H1 (cell line): ENCODE measurements around the gene ELOF1. TPM values are rescaled to one million over a fixed set of nuclear protein-coding genes. Genes with fewer than 3 reads are reported as not detected.

Experiments used
- CTCF ChIA-PET: fragments of 300-600 bp; sonication (Branson Sonifier 250); formaldehyde crosslinking; loops from one replicate; lab custom pipeline; 2021; ENCODE audit not compliant: partially characterized antibody; lab: Charles Lee
- POLR2A ChIA-PET: fragments of 300-600 bp; sonication (Branson Sonifier 250); formaldehyde crosslinking; loops from one replicate; lab custom pipeline; 2021; ENCODE audit warnings: inconsistent platforms; ENCODE audit not compliant: partially characterized antibody; lab: Charles Lee
- DNase-seq, 2 experiments: peaks; one replicate each; pipeline versions ENCODE4 v3.0.0 to v3.0.0-alpha.2; 2010 to 2022; ENCODE audit warnings: low spot score in 2 of 2, low read depth in 1 of 2, mixed read lengths in 1 of 2
- FAIRE-seq: peaks from 2 replicates; lab custom pipeline; 2011; peaks lifted over from hg19 to GRCh38; lab: Jason Lieb, UNC
- H2AFZ ChIP-seq: 2 replicates; pipeline ENCODE4 v1.8.1; 2012; ENCODE audit warnings: low read length, inconsistent platforms
- H2AK5ac ChIP-seq: 2 replicates; pipeline ENCODE4 v1.6.1; 2013; ENCODE audit warnings: low read depth, low read length
- H2BK120ac ChIP-seq: replicated peaks from 2 replicates; pipeline ENCODE3; 2013; ENCODE audit warnings: low read depth, low read length, inconsistent platforms
- H2BK12ac ChIP-seq: 2 replicates; pipeline ENCODE4 v1.6.1; 2013; ENCODE audit warnings: low read depth, low read length
- H2BK15ac ChIP-seq: 2 replicates; pipeline ENCODE4 v1.6.1; 2013; ENCODE audit warnings: low read length
- H2BK20ac ChIP-seq: 2 replicates; pipeline ENCODE4 v1.6.1; 2013; ENCODE audit warnings: low read length
- H2BK5ac ChIP-seq: 2 replicates; pipeline ENCODE4 v1.6.1; 2013; ENCODE audit warnings: low read depth, low read length
- H3K14ac ChIP-seq: 2 replicates; pipeline ENCODE4 v1.6.1; 2013; ENCODE audit warnings: inconsistent platforms; ENCODE audit not compliant: insufficient read length
- H3K18ac ChIP-seq: 2 replicates; pipeline ENCODE4 v1.6.1; 2013; ENCODE audit warnings: low read length; ENCODE audit errors: extremely low read depth
- H3K23ac ChIP-seq: 2 replicates; pipeline ENCODE4 v1.6.1; 2013; ENCODE audit warnings: inconsistent platforms; ENCODE audit not compliant: insufficient read length
- H3K23me2 ChIP-seq: 2 replicates; pipeline ENCODE4 v1.6.1; 2013; ENCODE audit warnings: low read depth, low read length
- H3K27ac ChIP-seq: 2 replicates; pipeline ENCODE4 v1.6.1; 2011; ENCODE audit warnings: low read depth, low read length, inconsistent platforms
- H3K27me3 ChIP-seq, 4 experiments: replicated peaks in 1 of 4; 1 replicate in 1 of 4; 2 replicates in 3 of 4; pipeline versions ENCODE4 v1.6.1 to v1.8.1; 2011 to 2013; ENCODE audit warnings: low read length in 3 of 4, mild to moderate bottlenecking in 3 of 4, inconsistent platforms in 2 of 4, mixed read lengths in 2 of 4, moderate library complexity in 1 of 4; ENCODE audit not compliant: control insufficient read depth in 3 of 4, insufficient read depth in 3 of 4; ENCODE audit errors: extremely low read depth in 1 of 4
- H3K36me3 ChIP-seq, 4 experiments: 2 replicates each; pipeline versions ENCODE4 v1.6.1 to v1.8.1; 2011 to 2013; ENCODE audit warnings: mild to moderate bottlenecking in 4 of 4, low read length in 3 of 4, moderate library complexity in 2 of 4, control low read depth in 1 of 4, inconsistent platforms in 1 of 4; ENCODE audit not compliant: insufficient read depth in 4 of 4, control insufficient read depth in 2 of 4
- H3K4ac ChIP-seq: replicated peaks from 2 replicates; pipeline ENCODE3; 2013; ENCODE audit warnings: low read length, low read depth, mixed read lengths, inconsistent platforms; ENCODE audit not compliant: insufficient read length
- H3K4me1 ChIP-seq, 4 experiments: replicated peaks in 1 of 4; 1 replicate in 1 of 4; 2 replicates in 3 of 4; pipeline versions ENCODE4 v1.6.1 to v1.8.1; 2011 to 2013; ENCODE audit warnings: low read length in 3 of 4, inconsistent platforms in 2 of 4, mixed read lengths in 1 of 4; ENCODE audit not compliant: insufficient read depth in 4 of 4, control insufficient read depth in 3 of 4
- H3K4me2 ChIP-seq, 2 experiments: 2 replicates each; pipeline versions ENCODE4 v1.6.1 to v1.8.1; 2011 to 2013; ENCODE audit warnings: low read depth in 2 of 2, low read length in 2 of 2, control low read depth in 1 of 2, inconsistent platforms in 1 of 2, mild to moderate bottlenecking in 1 of 2; ENCODE audit not compliant: insufficient read depth in 1 of 2
- H3K4me3 ChIP-seq, 4 experiments: fragments of 200-600, 300-600 bp in 1 of 4; sonication (generic), shearing (Covaris generic), sonication (Bioruptor Twin) in 1 of 4; 2 replicates each; pipeline versions ENCODE4 v1.5.1 to v1.8.1; 2011 to 2016; ENCODE audit warnings: low read length in 4 of 4, low read depth in 3 of 4, control low read depth in 2 of 4, inconsistent platforms in 2 of 4, mild to moderate bottlenecking in 2 of 4, mixed read lengths in 1 of 4, moderate library complexity in 1 of 4; ENCODE audit not compliant: insufficient read depth in 2 of 4; ENCODE audit errors: extremely low read depth in 1 of 4
- H3K56ac ChIP-seq: replicated peaks from 2 replicates; pipeline ENCODE3; 2013; ENCODE audit warnings: low read depth, mild to moderate bottlenecking, mixed read lengths, low read length, inconsistent platforms; ENCODE audit not compliant: insufficient read length
- H3K79me1 ChIP-seq: 2 replicates; pipeline ENCODE4 v1.6.1; 2013; ENCODE audit warnings: low read depth, low read length, control low read depth
- H3K79me2 ChIP-seq, 2 experiments: 2 replicates each; pipeline versions ENCODE4 v1.6.1 to v1.8.1; 2012 to 2013; ENCODE audit warnings: low read length in 2 of 2, mild to moderate bottlenecking in 2 of 2, inconsistent platforms in 1 of 2; ENCODE audit not compliant: insufficient read depth in 2 of 2, control insufficient read depth in 1 of 2
- H3K9ac ChIP-seq, 4 experiments: replicated peaks in 1 of 4; 1 replicate in 1 of 4; 2 replicates in 3 of 4; pipeline versions ENCODE4 v1.6.1 to v1.8.1; 2011 to 2013; ENCODE audit warnings: low read depth in 3 of 4, low read length in 3 of 4, control low read depth in 2 of 4, mild to moderate bottlenecking in 2 of 4, moderate library complexity in 2 of 4, inconsistent platforms in 1 of 4; ENCODE audit errors: extremely low read depth in 1 of 4
- H3K9me3 ChIP-seq, 2 experiments: 2 replicates each; pipeline versions ENCODE4 v1.6.1 to v1.8.1; 2012 to 2013; ENCODE audit warnings: mild to moderate bottlenecking in 2 of 2, moderate library complexity in 2 of 2, control low read depth in 1 of 2, inconsistent platforms in 1 of 2, low read depth in 1 of 2, low read length in 1 of 2, mixed read lengths in 1 of 2; ENCODE audit not compliant: insufficient read depth in 2 of 2
- H4K20me1 ChIP-seq, 2 experiments: replicated peaks in 1 of 2; 2 replicates each; pipeline versions ENCODE3 to v1.8.1; 2011 to 2013; ENCODE audit warnings: inconsistent platforms in 2 of 2, low read length in 2 of 2, mild to moderate bottlenecking in 1 of 2; ENCODE audit not compliant: insufficient read depth in 2 of 2, control insufficient read depth in 1 of 2
- H4K5ac ChIP-seq: 2 replicates; pipeline ENCODE4 v1.6.1; 2013; ENCODE audit warnings: low read length, low read depth, mixed read lengths, inconsistent platforms; ENCODE audit not compliant: insufficient read length
- H4K8ac ChIP-seq: 2 replicates; pipeline ENCODE4 v1.8.0; 2013; ENCODE audit warnings: mild to moderate bottlenecking, moderate library complexity, low read length, inconsistent platforms; ENCODE audit not compliant: insufficient read depth; ENCODE audit errors: extremely low read depth
- H4K91ac ChIP-seq: replicated peaks from 2 replicates; pipeline ENCODE3; 2013; ENCODE audit warnings: low read length, mixed read lengths, inconsistent platforms; ENCODE audit not compliant: insufficient read length
- CTBP2 ChIP-seq: IDR thresholded peaks from 2 replicates; pipeline ENCODE4 v1.7.0; 2011; ENCODE audit warnings: borderline replicate concordance, mild to moderate bottlenecking, moderate library complexity, mixed read lengths, low read length; ENCODE audit not compliant: insufficient read depth, insufficient read length
- HDAC2 ChIP-seq, 2 experiments: fragments of 300-600 bp in 1 of 2; sonication (generic) in 1 of 2; IDR thresholded peaks; 2 replicates each; pipeline ENCODE4 v1.6.1; 2011 to 2012; ENCODE audit warnings: low read depth in 2 of 2, low read length in 2 of 2, mild to moderate bottlenecking in 2 of 2, moderate library complexity in 2 of 2, borderline replicate concordance in 1 of 2, inconsistent platforms in 1 of 2
- HDAC6 ChIP-seq: IDR thresholded peaks from one replicate; pipeline ENCODE4 v1.7.1; 2012; ENCODE audit warnings: low read depth, mild to moderate bottlenecking, inconsistent platforms, low read length, moderate library complexity
- TAF1 ChIP-seq: IDR thresholded peaks from 2 replicates; pipeline ENCODE4 v1.6.1; 2011; ENCODE audit warnings: mild to moderate bottlenecking, low read depth, low read length
- YY1 ChIP-seq: IDR thresholded peaks from 2 replicates; pipeline ENCODE4 v1.6.1; 2011; ENCODE audit warnings: low read depth, mild to moderate bottlenecking, low read length
- ZNF274 ChIP-seq: IDR thresholded peaks from 2 replicates; pipeline ENCODE4 v1.7.0; 2012; ENCODE audit warnings: low read length, borderline replicate concordance; ENCODE audit errors: extremely low read depth
- WGBS, 2 experiments: shearing (Covaris generic) in 1 of 2; methylation state at CpG; one replicate each; pipeline versions ENCODE4 v1.1.6 to v1.1.7; 2013 to 2015; ENCODE audit warnings: low lambda C conversion rate in 2 of 2, mixed read lengths in 2 of 2, inconsistent platforms in 1 of 2, low coverage in 1 of 2, missing lambda C conversion rate in 1 of 2; ENCODE audit not compliant: insufficient replicate concordance in 2 of 2, insufficient coverage in 1 of 2, insufficient read length in 1 of 2; ENCODE audit errors: extremely low coverage in 1 of 2, missing lambda C conversion rate in 1 of 2; 5-methylcytosine and 5-hydroxymethylcytosine counted together
- long read RNA-seq, 2 experiments: library from RNA in 1 of 2; library from capped mRNA in 1 of 2; stranded (forward); transcript quantifications; one replicate each; pipeline ENCODE4 v2.0.0, GENCODE V29; 2021; ENCODE audit warnings: inconsistent platforms in 1 of 2
- polyA minus RNA-seq, 3 experiments: library from RNA; depleted of rRNA, polyadenylated mRNA; stranded (reverse); fragments of >200 nt; gene quantifications; 1 replicate in 2 of 3; 2 replicates in 1 of 3; pipeline ENCODE4 v1.2.3, GENCODE V29; 2011
- polyA plus RNA-seq, 7 experiments: library from polyadenylated mRNA; depleted of rRNA in 3 of 7; stranded (reverse) in 5 of 7; unstranded in 2 of 7; fragments of >200 nt in 5 of 7; fragments of 200-250 nt in 2 of 7; gene quantifications; 1 replicate in 5 of 7; 2 replicates in 1 of 7; 4 replicates in 1 of 7; pipeline versions ENCODE4 v1.2.1 to v1.2.3, GENCODE V29; 2011 to 2013; ENCODE audit warnings: missing spikeins in 2 of 7, mixed read lengths in 2 of 7
- total RNA-seq: library from RNA; stranded (reverse); fragmentation: NEBNext Ultra II Directional; extraction: Animal tissue kit (Norgen Biotek cat#: 25700); gene quantifications from 2 replicates; pipeline ENCODE4 v1.2.1, GENCODE V29; 2021

ELOF1 gene
- 84.2 and 88.4 TPM in 2 replicates for total RNA-seq
- polyA plus RNA-seq (2011; rRNA removed): 101 and 160 TPM in 2 replicates
- 144 TPM for polyA plus RNA-seq (2011; cell fraction: cytosol; rRNA removed)
- polyA plus RNA-seq (2011; cell fraction: nucleus; rRNA removed): 65.0 TPM
- 86.7 to 104 TPM (median 91.1 TPM) in 4 replicates for polyA plus RNA-seq (2012, experiment 1 of 2)
- 112 TPM for polyA plus RNA-seq (2012, experiment 2 of 2)
- polyA plus RNA-seq (2013, experiment 1 of 2): 63.3 TPM
- 63.8 TPM for polyA plus RNA-seq (2013, experiment 2 of 2)
- polyA minus RNA-seq (2011; rRNA and poly(A)+ RNA removed): 30.2 and 38.3 TPM in 2 replicates
- 31.8 TPM for polyA minus RNA-seq (2011; cell fraction: cytosol; rRNA and poly(A)+ RNA removed)
- polyA minus RNA-seq (2011; cell fraction: nucleus; rRNA and poly(A)+ RNA removed): 35.5 TPM
- long read RNA-seq, experiment 1, transcript ELOF1-201 (4 exons, 1,019 nt): major isoform, 9 of 83 reads
- long read RNA-seq, experiment 1, partial matches to known transcripts: 72 of 83 reads
- long read RNA-seq, experiment 1, other reads (novel, unspliced or antisense): 2 of 83 reads
- long read RNA-seq, experiment 2, transcript ELOF1-201 (4 exons, 1,019 nt): major isoform, 212 of 250 reads
- long read RNA-seq, experiment 2, partial matches to known transcripts: 11 of 250 reads
- long read RNA-seq, experiment 2, other reads (novel, unspliced or antisense): 24 of 250 reads

GRCh38 chr19:11558881-11559828, at the start of gene ELOF1:
Gene ELOF1 (minus strand): TSS chr19:11559230. CDS start chr19:11554347, 4,883 bp downstream.
- Histone ChIP-seq H3K23me2 (peaks cover 7% of the 10 kb centered on the region; the same call in 1 of the 2 replicates), H4K91ac (peak within 1 kb of the TSS; percentile 2), H3K9ac (peak within 1 kb of the TSS; percentile 51 to 86 (median 62)), H2BK12ac (no peak within 1 kb of the TSS), H3K79me2 (peaks cover 4 to 33% of the 10 kb centered on the region in 2 experiments; a peak in 3 of 4 replicates), H3K18ac (no peak within 1 kb of the TSS; the same call in 1 of the 2 replicates), H4K5ac (peak within 1 kb of the TSS; percentile 99), H3K9me3 (no peaks in the 10 kb centered on the region), H3K14ac (no peak within 1 kb of the TSS), H2BK120ac (peak within 1 kb of the TSS; percentile 5), H3K56ac (peak within 1 kb of the TSS; percentile 69), H2BK5ac (peak within 1 kb of the TSS; percentile 53; the same call in 1 of the 2 replicates), H3K27ac (peak within 1 kb of the TSS; percentile 1; the same call in 1 of the 2 replicates), H2AFZ (peak within 1 kb of the TSS; percentile 99), H3K4ac (peak within 1 kb of the TSS; percentile 94), H3K36me3 (peaks cover 0 to 4% (median 3%) of the 10 kb centered on the region in 4 experiments; a peak in 4 of 8 replicates), H4K20me1 (peaks cover 0 to 13% of the 10 kb centered on the region in 2 experiments), H2BK15ac (no peak within 1 kb of the TSS), H3K4me1 (peaks cover 0 to 3% (median 0%) of the 10 kb centered on the region in 4 experiments; a peak in 4 of 7 replicates), H2AK5ac (no peak within 1 kb of the TSS), H3K4me3 (peak within 1 kb of the TSS; percentile 82 to 95 (median 90)), H3K27me3 (no peaks in the 10 kb centered on the region), H2BK20ac (no peak within 1 kb of the TSS), H3K23ac (no peak within 1 kb of the TSS), H3K79me1 (peaks cover 14% of the 10 kb centered on the region), H4K8ac (peak within 1 kb of the TSS; percentile 86), H3K4me2 (peak within 1 kb of the TSS; percentile 87 to 93)
- WGBS, 2 experiments: 9% methylated on average over 54 of the region's 57 CpGs; no CpG with 5 or more reads in 1 of the 2 experiments
- no peak for FAIRE-seq
- CTCF ChIA-PET: interaction anchor here (0.8 to 3.2 kb wide), 16 partner anchors 8 to 426 kb away, joined by 3 to 24 read pairs (median 5); partner anchors contain the start of gene ZNF653
- POLR2A ChIA-PET: interaction anchor here (0.8 to 2.5 kb wide), 21 partner anchors 9 to 1255 kb away, joined by 3 to 10 read pairs (median 5); partner anchors contain the start of genes CNN1 and ECSIT
- peak; percentile 95 for DNase-seq
- TF ChIP-seq CTBP2 (no peak), TAF1 (peak; percentile 68), HDAC2 (IDR thresholded peaks at IDR 0.05; ENCODE audit: borderline replicate concordance in 1 of 2, low read depth in 2 of 2, low read length in 2 of 2) (peak in 1 of 2 experiments; percentile 49; a peak in 1 of 4 replicates), HDAC6 (no peak), ZNF274 (no peak), YY1 (no peak)
